ENCODE measurements around the gene CDC25B.

DNA sequence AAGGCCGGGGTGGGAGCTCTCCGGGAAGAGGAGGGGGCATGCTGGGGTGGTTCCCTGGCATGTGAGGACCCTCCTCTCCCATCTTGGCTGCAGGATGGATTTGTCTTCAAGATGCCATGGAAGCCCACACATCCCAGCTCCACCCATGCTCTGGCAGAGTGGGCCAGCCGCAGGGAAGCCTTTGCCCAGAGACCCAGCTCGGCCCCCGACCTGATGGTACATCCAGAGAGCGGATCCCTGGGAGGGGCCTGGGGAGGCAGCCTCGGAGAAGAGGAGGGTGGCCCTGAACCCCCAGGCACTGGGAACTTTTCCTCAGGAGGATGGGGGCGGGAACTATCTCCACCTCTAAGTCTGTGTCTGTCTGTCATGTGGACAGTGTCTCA is 4.8 kb downstream of the CDC25B start:
- TF ChIP-seq EGR1 (IDR thresholded peaks at IDR 0.05) (no peak), CREB1 (IDR thresholded peaks at IDR 0.05; ENCODE audit: low read depth) (no peak), CEBPB (IDR thresholded peaks at IDR 0.05) (no peak), YY1 (IDR thresholded peaks at IDR 0.05; ENCODE audit: low read depth) (no peak)
- TF ChIP-seq, protein P1, sequence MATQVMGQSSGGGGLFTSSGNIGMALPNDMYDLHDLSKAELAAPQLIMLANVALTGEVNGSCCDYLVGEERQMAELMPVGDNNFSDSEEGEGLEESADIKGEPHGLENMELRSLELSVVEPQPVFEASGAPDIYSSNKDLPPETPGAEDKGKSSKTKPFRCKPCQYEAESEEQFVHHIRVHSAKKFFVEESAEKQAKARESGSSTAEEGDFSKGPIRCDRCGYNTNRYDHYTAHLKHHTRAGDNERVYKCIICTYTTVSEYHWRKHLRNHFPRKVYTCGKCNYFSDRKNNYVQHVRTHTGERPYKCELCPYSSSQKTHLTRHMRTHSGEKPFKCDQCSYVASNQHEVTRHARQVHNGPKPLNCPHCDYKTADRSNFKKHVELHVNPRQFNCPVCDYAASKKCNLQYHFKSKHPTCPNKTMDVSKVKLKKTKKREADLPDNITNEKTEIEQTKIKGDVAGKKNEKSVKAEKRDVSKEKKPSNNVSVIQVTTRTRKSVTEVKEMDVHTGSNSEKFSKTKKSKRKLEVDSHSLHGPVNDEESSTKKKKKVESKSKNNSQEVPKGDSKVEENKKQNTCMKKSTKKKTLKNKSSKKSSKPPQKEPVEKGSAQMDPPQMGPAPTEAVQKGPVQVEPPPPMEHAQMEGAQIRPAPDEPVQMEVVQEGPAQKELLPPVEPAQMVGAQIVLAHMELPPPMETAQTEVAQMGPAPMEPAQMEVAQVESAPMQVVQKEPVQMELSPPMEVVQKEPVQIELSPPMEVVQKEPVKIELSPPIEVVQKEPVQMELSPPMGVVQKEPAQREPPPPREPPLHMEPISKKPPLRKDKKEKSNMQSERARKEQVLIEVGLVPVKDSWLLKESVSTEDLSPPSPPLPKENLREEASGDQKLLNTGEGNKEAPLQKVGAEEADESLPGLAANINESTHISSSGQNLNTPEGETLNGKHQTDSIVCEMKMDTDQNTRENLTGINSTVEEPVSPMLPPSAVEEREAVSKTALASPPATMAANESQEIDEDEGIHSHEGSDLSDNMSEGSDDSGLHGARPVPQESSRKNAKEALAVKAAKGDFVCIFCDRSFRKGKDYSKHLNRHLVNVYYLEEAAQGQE (IDR thresholded peaks at IDR 0.05; ENCODE audit: low read depth), result no peak

All from Ishikawa (cell line).